Measurements from ENCODE around the gene RIN3. TPM values are rescaled to one million over a fixed set of nuclear protein-coding genes. Genes with fewer than 3 reads are reported as not detected.

Gene RIN3
- total RNA-seq, 1 donor from 2014 or later = 0.76 TPM

DNA sequence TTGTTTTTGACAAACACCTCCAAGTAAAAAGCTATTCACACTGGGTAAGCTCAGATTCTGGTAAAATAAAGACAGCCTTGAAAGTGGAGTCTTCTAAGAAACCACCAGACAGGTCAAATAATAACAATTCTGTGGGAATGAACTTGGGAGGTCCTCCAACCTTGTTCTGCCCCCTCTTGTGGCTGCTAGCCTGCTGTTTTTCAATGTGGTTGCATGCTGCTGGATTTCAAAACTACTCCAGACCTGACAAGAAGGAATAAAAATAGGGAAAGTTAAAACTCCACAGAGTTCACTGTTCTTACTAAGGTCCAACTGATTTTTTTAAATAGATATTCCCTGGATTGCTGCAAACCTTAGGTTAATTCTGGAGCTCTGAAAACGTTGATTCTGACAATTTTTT lies 32.2 kb upstream of the RIN3 start:
- no peaks in the 10 kb centered on the region for H3K27me3 Mint-ChIP-seq (ENCODE audit: unreplicated experiment)
- no peaks in the 10 kb centered on the region for H3K36me3 Mint-ChIP-seq (ENCODE audit: unreplicated experiment)
- peaks cover 1% of the 10 kb centered on the region for H3K9me3 Mint-ChIP-seq (ENCODE audit: unreplicated experiment)
- H3K4me1 Mint-ChIP-seq (ENCODE audit: low read depth, unreplicated experiment) = no peaks in the 10 kb centered on the region
- no peak overlapping the region for H3K27ac Mint-ChIP-seq (ENCODE audit: unreplicated experiment)
- no peak for TF ChIP-seq CTCF (IDR thresholded peaks at IDR 0.05; ENCODE audit: partially characterized antibody, unreplicated experiment)
- no peak overlapping the region for H3K4me3 Mint-ChIP-seq (ENCODE audit: unreplicated experiment)
- no peak for DNase-seq

- no peak for DNase-seq
- H3K4me3 Mint-ChIP-seq (ENCODE audit: unreplicated experiment) = no peak overlapping the region
- H3K27ac Mint-ChIP-seq (ENCODE audit: unreplicated experiment) = no peak overlapping the region
- H3K9me3 Mint-ChIP-seq (ENCODE audit: unreplicated experiment) = peaks cover 1% of the 10 kb centered on the region
- H3K36me3 Mint-ChIP-seq (ENCODE audit: unreplicated experiment) = no peaks in the 10 kb centered on the region
- H3K4me1 Mint-ChIP-seq (ENCODE audit: low read depth, unreplicated experiment) = no peaks in the 10 kb centered on the region
- no peaks in the 10 kb centered on the region for H3K27me3 Mint-ChIP-seq (ENCODE audit: unreplicated experiment)
- TF ChIP-seq CTCF (IDR thresholded peaks at IDR 0.05; ENCODE audit: partially characterized antibody, unreplicated experiment) = no peak
These were observed 31.6 kb upstream of the RIN3 start for GRCh38 chr14:92481811-92482555.

- no peaks in the 10 kb centered on the region for H3K9me3 Mint-ChIP-seq (ENCODE audit: unreplicated experiment)
- no peak overlapping the region for H3K27ac Mint-ChIP-seq (ENCODE audit: unreplicated experiment)
- no peak for DNase-seq
- H3K36me3 Mint-ChIP-seq (ENCODE audit: unreplicated experiment) = no peaks in the 10 kb centered on the region
- H3K4me3 Mint-ChIP-seq (ENCODE audit: unreplicated experiment) = no peak overlapping the region
- no peaks in the 10 kb centered on the region for H3K27me3 Mint-ChIP-seq (ENCODE audit: unreplicated experiment)
- TF ChIP-seq CTCF (IDR thresholded peaks at IDR 0.05; ENCODE audit: partially characterized antibody, unreplicated experiment) = no peak
- H3K4me1 Mint-ChIP-seq (ENCODE audit: low read depth, unreplicated experiment) = no peaks in the 10 kb centered on the region
These were observed 30.8 kb upstream of the RIN3 start for GRCh38 chr14:92482621-92483319.

DNA sequence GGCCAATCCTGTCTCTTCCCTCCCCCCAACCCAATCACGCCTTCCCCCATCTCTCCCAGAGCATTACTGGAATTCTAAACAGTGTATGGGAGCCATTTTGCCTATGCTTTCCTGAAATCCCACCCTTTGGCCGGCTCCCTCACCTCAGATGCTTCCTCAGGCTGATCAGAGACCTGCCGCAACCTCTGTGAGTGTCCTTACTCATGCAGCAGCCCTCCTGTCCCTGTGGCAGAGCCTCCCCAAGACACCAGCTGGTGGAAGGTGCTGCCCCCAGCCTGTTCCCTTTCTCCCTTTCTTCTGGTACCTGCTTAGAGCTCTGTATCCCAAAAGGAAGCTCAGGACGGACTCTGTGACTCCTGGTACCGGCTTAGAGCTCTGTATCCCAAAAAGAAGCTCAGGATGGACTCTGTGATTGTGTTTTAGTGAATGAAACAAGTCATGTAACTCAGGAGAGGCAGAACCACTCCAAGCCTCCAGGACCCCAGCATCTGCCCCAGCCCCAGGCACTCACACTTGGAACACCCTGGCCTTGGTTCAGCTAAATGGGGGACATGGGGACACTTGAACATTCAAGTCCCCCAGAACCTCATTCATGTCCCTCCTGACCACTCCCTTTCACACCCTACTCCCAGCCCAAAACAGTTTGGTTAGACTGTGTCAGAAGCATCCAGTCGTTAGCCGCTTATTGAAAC lies 29.3 kb upstream of the RIN3 start:
- no peak for DNase-seq
- no peaks in the 10 kb centered on the region for H3K9me3 Mint-ChIP-seq (ENCODE audit: unreplicated experiment)
- H3K27ac Mint-ChIP-seq (ENCODE audit: unreplicated experiment) = no peak overlapping the region
- TF ChIP-seq CTCF (IDR thresholded peaks at IDR 0.05; ENCODE audit: partially characterized antibody, unreplicated experiment) = no peak
- H3K4me1 Mint-ChIP-seq (ENCODE audit: low read depth, unreplicated experiment) = no peaks in the 10 kb centered on the region
- H3K27me3 Mint-ChIP-seq (ENCODE audit: unreplicated experiment) = no peaks in the 10 kb centered on the region
- no peak overlapping the region for H3K4me3 Mint-ChIP-seq (ENCODE audit: unreplicated experiment)
- no peaks in the 10 kb centered on the region for H3K36me3 Mint-ChIP-seq (ENCODE audit: unreplicated experiment)
